Transverse colon (tissue), 4 donors: ENCODE data around the gene PAK2.

Experiments
- EP300 ChIP-seq: sonication (generic); formaldehyde crosslinking; IDR thresholded peaks from one replicate; pipeline ENCODE4 v1.6.1; 2017; ENCODE audit warnings: antibody characterized with exemption, low read depth
- POLR2AphosphoS5 ChIP-seq, 3 donors: sonication (generic); formaldehyde crosslinking; IDR thresholded peaks; one replicate each; pipeline ENCODE4 v1.6.1; 2016; ENCODE audit warnings: antibody characterized with exemption in 3 of 3
- TF ChIP-seq, protein P1 (sequence below), 5 experiments: fragments of 200-600 bp in 3 of 5; fragments of 450-650 bp in 2 of 5; sonication (generic) in 3 of 5; IDR thresholded peaks; 1 replicate in 2 of 5; 2 replicates in 3 of 5; pipeline ENCODE4 v1.5.1; 2016 to 2017; ENCODE audit warnings: antibody characterized with exemption in 5 of 5, inconsistent platforms in 3 of 5, mild to moderate bottlenecking in 2 of 5, moderate library complexity in 1 of 5

- TF ChIP-seq POLR2AphosphoS5 (IDR thresholded peaks at IDR 0.05) (no peak), EP300 (no peak)
- TF ChIP-seq, protein P1, sequence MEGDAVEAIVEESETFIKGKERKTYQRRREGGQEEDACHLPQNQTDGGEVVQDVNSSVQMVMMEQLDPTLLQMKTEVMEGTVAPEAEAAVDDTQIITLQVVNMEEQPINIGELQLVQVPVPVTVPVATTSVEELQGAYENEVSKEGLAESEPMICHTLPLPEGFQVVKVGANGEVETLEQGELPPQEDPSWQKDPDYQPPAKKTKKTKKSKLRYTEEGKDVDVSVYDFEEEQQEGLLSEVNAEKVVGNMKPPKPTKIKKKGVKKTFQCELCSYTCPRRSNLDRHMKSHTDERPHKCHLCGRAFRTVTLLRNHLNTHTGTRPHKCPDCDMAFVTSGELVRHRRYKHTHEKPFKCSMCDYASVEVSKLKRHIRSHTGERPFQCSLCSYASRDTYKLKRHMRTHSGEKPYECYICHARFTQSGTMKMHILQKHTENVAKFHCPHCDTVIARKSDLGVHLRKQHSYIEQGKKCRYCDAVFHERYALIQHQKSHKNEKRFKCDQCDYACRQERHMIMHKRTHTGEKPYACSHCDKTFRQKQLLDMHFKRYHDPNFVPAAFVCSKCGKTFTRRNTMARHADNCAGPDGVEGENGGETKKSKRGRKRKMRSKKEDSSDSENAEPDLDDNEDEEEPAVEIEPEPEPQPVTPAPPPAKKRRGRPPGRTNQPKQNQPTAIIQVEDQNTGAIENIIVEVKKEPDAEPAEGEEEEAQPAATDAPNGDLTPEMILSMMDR (IDR thresholded peaks at IDR 0.05): no peak
These were observed 33.2 kb downstream of the PAK2 start for GRCh38 chr3:196772897-196773296.
